GM23338 (cell line): Measurements from ENCODE around the gene CACNA1S. TPM values are rescaled to one million over a fixed set of nuclear protein-coding genes. Genes with fewer than 3 reads are reported as not detected.

Experiments
- ATAC-seq: fragments of 200-7000 bp; cut with Tn5 transposase; 3 replicates; pipeline ENCODE4 v1.9.1; 2020
- DNase-seq: peaks from one replicate; pipeline ENCODE4 v3.0.0-alpha.2; 2015; ENCODE audit warnings: low spot score
- H2AFZ ChIP-seq: fragments of 200-600 bp; sonication (generic); 2 replicates; pipeline ENCODE4 v1.8.0; 2016; ENCODE audit warnings: antibody characterized with exemption, mild to moderate bottlenecking, moderate library complexity
- H3F3A ChIP-seq: fragments of 200-600 bp; sonication (generic); replicated peaks from 2 replicates; pipeline ENCODE4 v1.8.0; 2017; ENCODE audit warnings: antibody characterized with exemption, mixed run types, low read depth
- H3K27ac ChIP-seq: fragments of 200-600 bp; sonication (generic); 2 replicates; pipeline ENCODE4 v1.6.1; 2016; ENCODE audit warnings: low read depth
- H3K27me3 ChIP-seq: fragments of 200-600 bp; sonication (generic); 2 replicates; pipeline ENCODE4 v1.8.0; 2016; ENCODE audit warnings: mild to moderate bottlenecking, mixed run types, moderate library complexity; ENCODE audit not compliant: insufficient read depth
- H3K36me3 ChIP-seq: fragments of 200-600 bp; sonication (generic); 2 replicates; pipeline ENCODE4 v1.8.0; 2016; ENCODE audit warnings: mild to moderate bottlenecking; ENCODE audit not compliant: insufficient read depth
- H3K4me1 ChIP-seq: fragments of 200-600 bp; sonication (generic); 2 replicates; pipeline ENCODE4 v1.8.0; 2016; ENCODE audit warnings: mild to moderate bottlenecking, moderate library complexity; ENCODE audit not compliant: insufficient read depth
- H3K4me2 ChIP-seq: fragments of 200-600 bp; sonication (generic); 2 replicates; pipeline ENCODE4 v1.7.1; 2017; ENCODE audit warnings: mixed run types
- H3K4me3 ChIP-seq: fragments of 200-600 bp; sonication (generic); 2 replicates; pipeline ENCODE4 v1.6.1; 2016; ENCODE audit warnings: mixed run types
- H3K79me2 ChIP-seq: fragments of 200-600 bp; sonication (generic); replicated peaks from 2 replicates; pipeline ENCODE4 v1.8.0; 2017; ENCODE audit warnings: mild to moderate bottlenecking; ENCODE audit not compliant: insufficient read depth
- H3K9me2 ChIP-seq: fragments of 200-600 bp; sonication (generic); 2 replicates; pipeline ENCODE4 v1.8.0; 2017; ENCODE audit not compliant: insufficient read depth
- H4K20me1 ChIP-seq: fragments of 200-600 bp; sonication (generic); replicated peaks from 2 replicates; pipeline ENCODE4 v1.8.0; 2017; ENCODE audit warnings: mild to moderate bottlenecking; ENCODE audit not compliant: insufficient read depth
- H3K27ac Mint-ChIP-seq: 2 replicates; pipeline ENCODE4 v1.8.0; 2020; ENCODE audit warnings: inconsistent platforms, mild to moderate bottlenecking, moderate library complexity, mixed read lengths
- H3K27me3 Mint-ChIP-seq: 3 replicates; pipeline ENCODE4 v1.8.0; 2022; ENCODE audit warnings: low read depth, mild to moderate bottlenecking, moderate library complexity, mixed read lengths, inconsistent platforms; ENCODE audit not compliant: insufficient read depth, poor library complexity
- H3K36me3 Mint-ChIP-seq: 3 replicates; pipeline ENCODE4 v1.8.0; 2021; ENCODE audit warnings: low read depth, mild to moderate bottlenecking, inconsistent platforms, moderate library complexity, mixed read lengths
- H3K4me1 Mint-ChIP-seq: 3 replicates; pipeline ENCODE4 v1.8.0; 2020; ENCODE audit warnings: mild to moderate bottlenecking, inconsistent platforms, mixed read lengths
- H3K4me3 Mint-ChIP-seq: 3 replicates; pipeline ENCODE4 v1.8.0; 2021; ENCODE audit warnings: moderate library complexity, mild to moderate bottlenecking, inconsistent platforms, mixed read lengths
- H3K9me3 Mint-ChIP-seq: 3 replicates; pipeline ENCODE4 v1.8.0; 2020; ENCODE audit warnings: moderate library complexity, mild to moderate bottlenecking, inconsistent platforms, mixed read lengths
- CREB1 ChIP-seq: fragments of 250-450 bp; sonication (Bioruptor Pico); IDR thresholded peaks from 2 replicates; pipeline ENCODE4 v1.5.0; 2020; ENCODE audit warnings: low read depth, mild to moderate bottlenecking, moderate library complexity
- EZH2 ChIP-seq: fragments of 200-600 bp; sonication (generic); IDR thresholded peaks from one replicate; pipeline ENCODE4 v1.8.0; 2017; ENCODE audit warnings: antibody characterized with exemption, mild to moderate bottlenecking, low read depth; ENCODE audit not compliant: unreplicated experiment
- EZH2phosphoT487 ChIP-seq: fragments of 200-600 bp; sonication (generic); IDR thresholded peaks from one replicate; pipeline ENCODE4 v1.8.1; 2018; ENCODE audit warnings: antibody characterized with exemption; ENCODE audit not compliant: unreplicated experiment
- JUNB ChIP-seq: IDR thresholded peaks from one replicate; pipeline ENCODE4 v1.6.1; 2016; ENCODE audit warnings: antibody characterized with exemption; ENCODE audit not compliant: unreplicated experiment
- NANOG ChIP-seq: IDR thresholded peaks from 2 replicates; pipeline ENCODE4 v1.6.1; 2016; ENCODE audit warnings: antibody characterized with exemption, borderline replicate concordance
- POLR2AphosphoS5 ChIP-seq: IDR thresholded peaks from 2 replicates; pipeline ENCODE4 v1.6.1; 2016; ENCODE audit warnings: antibody characterized with exemption, low read depth
- STAT1 ChIP-seq: IDR thresholded peaks from one replicate; pipeline ENCODE4 v1.6.1; 2016; ENCODE audit warnings: antibody characterized with exemption; ENCODE audit not compliant: unreplicated experiment
- ZNF114 ChIP-seq: fragments of 250-450 bp; sonication (Bioruptor Pico); IDR thresholded peaks from 2 replicates; pipeline ENCODE4 v1.5.0; 2020; ENCODE audit warnings: mild to moderate bottlenecking, moderate library complexity
- ZNF331 ChIP-seq: fragments of 250-450 bp; sonication (Bioruptor Pico); IDR thresholded peaks from 2 replicates; pipeline ENCODE4 v1.5.0; 2020; ENCODE audit warnings: low read depth, mild to moderate bottlenecking, moderate library complexity
- polyA plus RNA-seq: library from polyadenylated mRNA; unstranded; fragments of >200 nt; fragmentation: Nextera tagmentation; extraction: Ambion mirVana; gene quantifications from 2 replicates; pipeline ENCODE4 v1.2.1, GENCODE V29; 2016
- total RNA-seq: library from RNA; depleted of rRNA; stranded (reverse); fragments of >200 nt; shearing (Covaris generic); gene quantifications from 2 replicates; pipeline ENCODE4 v1.2.3, GENCODE V29; 2014
- TF ChIP-seq, protein P1 (sequence below), 2 experiments: fragments of 200-600 bp in 1 of 2; sonication (generic) in 1 of 2; conservative IDR thresholded peaks; 2 replicates each; pipeline versions ENCODE4 v1.5.1 to v1.6.1; 2016 to 2017; ENCODE audit warnings: antibody characterized with exemption in 2 of 2, low read depth in 2 of 2, mild to moderate bottlenecking in 2 of 2, moderate library complexity in 1 of 2
- TF ChIP-seq, protein P2 (sequence below): IDR thresholded peaks from one replicate; pipeline ENCODE4 v1.6.1; 2018; ENCODE audit warnings: antibody characterized with exemption; ENCODE audit not compliant: unreplicated experiment
- TF ChIP-seq, protein P3 (sequence below): IDR thresholded peaks from 2 replicates; pipeline ENCODE4 v1.6.1; 2016; ENCODE audit warnings: antibody characterized with exemption

Gene CACNA1S
- total and polyA plus RNA-seq, 2 experiments from 2014 or later, result 0.03 TPM; not detected in 1

DNA sequence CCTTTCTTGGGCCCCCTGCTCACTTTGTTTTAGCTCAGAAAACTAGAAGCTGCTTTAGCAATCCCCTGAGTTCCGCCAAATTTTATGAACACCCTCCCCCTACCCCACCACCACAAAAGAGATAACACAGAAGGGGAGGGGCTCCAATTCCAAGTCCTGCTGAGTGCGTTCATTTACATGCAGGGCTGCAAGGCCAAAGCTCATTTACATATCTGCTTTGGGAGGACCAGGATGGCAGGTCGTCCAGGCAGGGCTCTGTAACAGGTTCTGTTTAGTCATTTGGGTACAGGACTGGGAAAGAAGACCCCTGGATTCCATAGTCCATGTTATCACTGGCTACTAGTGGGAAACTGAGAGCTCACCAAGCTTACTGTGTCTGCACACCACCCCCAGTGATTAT lies 52.8 kb downstream of the CACNA1S start:
- Histone ChIP-seq H3K4me2 (0 out of 2 replicates have a peak overlapping the region, but pooled peaks have one; percentile 48), H3K27ac (no peak overlapping the region), H3K9me2 (peaks cover 10% of the 10 kb centered on the region), H3K36me3 (no peaks in the 10 kb centered on the region), H3K27me3 (no peaks in the 10 kb centered on the region), H4K20me1 (no peaks in the 10 kb centered on the region), H3K4me1 (peaks cover 10% of the 10 kb centered on the region), H3K79me2 (no peaks in the 10 kb centered on the region), H3F3A (no peaks in the 10 kb centered on the region), H3K4me3 (no peak overlapping the region), H2AFZ (peak overlapping the region; percentile 32; the same call in 1 of the 2 replicates)
- ATAC-seq (peak; percentile 69), DNase-seq (peak; percentile 51)
- no peaks in the 10 kb centered on the region; the same call in 2 of the 3 replicates for H3K36me3 Mint-ChIP-seq
- peaks cover 15% of the 10 kb centered on the region for H3K27me3 Mint-ChIP-seq
- TF ChIP-seq, protein P1, sequence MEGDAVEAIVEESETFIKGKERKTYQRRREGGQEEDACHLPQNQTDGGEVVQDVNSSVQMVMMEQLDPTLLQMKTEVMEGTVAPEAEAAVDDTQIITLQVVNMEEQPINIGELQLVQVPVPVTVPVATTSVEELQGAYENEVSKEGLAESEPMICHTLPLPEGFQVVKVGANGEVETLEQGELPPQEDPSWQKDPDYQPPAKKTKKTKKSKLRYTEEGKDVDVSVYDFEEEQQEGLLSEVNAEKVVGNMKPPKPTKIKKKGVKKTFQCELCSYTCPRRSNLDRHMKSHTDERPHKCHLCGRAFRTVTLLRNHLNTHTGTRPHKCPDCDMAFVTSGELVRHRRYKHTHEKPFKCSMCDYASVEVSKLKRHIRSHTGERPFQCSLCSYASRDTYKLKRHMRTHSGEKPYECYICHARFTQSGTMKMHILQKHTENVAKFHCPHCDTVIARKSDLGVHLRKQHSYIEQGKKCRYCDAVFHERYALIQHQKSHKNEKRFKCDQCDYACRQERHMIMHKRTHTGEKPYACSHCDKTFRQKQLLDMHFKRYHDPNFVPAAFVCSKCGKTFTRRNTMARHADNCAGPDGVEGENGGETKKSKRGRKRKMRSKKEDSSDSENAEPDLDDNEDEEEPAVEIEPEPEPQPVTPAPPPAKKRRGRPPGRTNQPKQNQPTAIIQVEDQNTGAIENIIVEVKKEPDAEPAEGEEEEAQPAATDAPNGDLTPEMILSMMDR (conservative IDR thresholded peaks at IDR 0.05; ENCODE audit: low read depth in 2 of 2), result no peak
- TF ChIP-seq, protein P2, sequence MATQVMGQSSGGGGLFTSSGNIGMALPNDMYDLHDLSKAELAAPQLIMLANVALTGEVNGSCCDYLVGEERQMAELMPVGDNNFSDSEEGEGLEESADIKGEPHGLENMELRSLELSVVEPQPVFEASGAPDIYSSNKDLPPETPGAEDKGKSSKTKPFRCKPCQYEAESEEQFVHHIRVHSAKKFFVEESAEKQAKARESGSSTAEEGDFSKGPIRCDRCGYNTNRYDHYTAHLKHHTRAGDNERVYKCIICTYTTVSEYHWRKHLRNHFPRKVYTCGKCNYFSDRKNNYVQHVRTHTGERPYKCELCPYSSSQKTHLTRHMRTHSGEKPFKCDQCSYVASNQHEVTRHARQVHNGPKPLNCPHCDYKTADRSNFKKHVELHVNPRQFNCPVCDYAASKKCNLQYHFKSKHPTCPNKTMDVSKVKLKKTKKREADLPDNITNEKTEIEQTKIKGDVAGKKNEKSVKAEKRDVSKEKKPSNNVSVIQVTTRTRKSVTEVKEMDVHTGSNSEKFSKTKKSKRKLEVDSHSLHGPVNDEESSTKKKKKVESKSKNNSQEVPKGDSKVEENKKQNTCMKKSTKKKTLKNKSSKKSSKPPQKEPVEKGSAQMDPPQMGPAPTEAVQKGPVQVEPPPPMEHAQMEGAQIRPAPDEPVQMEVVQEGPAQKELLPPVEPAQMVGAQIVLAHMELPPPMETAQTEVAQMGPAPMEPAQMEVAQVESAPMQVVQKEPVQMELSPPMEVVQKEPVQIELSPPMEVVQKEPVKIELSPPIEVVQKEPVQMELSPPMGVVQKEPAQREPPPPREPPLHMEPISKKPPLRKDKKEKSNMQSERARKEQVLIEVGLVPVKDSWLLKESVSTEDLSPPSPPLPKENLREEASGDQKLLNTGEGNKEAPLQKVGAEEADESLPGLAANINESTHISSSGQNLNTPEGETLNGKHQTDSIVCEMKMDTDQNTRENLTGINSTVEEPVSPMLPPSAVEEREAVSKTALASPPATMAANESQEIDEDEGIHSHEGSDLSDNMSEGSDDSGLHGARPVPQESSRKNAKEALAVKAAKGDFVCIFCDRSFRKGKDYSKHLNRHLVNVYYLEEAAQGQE, result no peak
- no peak for TF ChIP-seq CREB1
- no peak for TF ChIP-seq EZH2
- TF ChIP-seq, protein P3, sequence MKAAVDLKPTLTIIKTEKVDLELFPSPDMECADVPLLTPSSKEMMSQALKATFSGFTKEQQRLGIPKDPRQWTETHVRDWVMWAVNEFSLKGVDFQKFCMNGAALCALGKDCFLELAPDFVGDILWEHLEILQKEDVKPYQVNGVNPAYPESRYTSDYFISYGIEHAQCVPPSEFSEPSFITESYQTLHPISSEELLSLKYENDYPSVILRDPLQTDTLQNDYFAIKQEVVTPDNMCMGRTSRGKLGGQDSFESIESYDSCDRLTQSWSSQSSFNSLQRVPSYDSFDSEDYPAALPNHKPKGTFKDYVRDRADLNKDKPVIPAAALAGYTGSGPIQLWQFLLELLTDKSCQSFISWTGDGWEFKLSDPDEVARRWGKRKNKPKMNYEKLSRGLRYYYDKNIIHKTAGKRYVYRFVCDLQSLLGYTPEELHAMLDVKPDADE, result no peak
- no peak overlapping the region for H3K4me3 Mint-ChIP-seq
- H3K4me1 Mint-ChIP-seq, result peaks cover 19% of the 10 kb centered on the region
- peaks cover 2% of the 10 kb centered on the region; the same call in 1 of the 3 replicates for H3K9me3 Mint-ChIP-seq
- no peak overlapping the region for H3K27ac Mint-ChIP-seq

DNA sequence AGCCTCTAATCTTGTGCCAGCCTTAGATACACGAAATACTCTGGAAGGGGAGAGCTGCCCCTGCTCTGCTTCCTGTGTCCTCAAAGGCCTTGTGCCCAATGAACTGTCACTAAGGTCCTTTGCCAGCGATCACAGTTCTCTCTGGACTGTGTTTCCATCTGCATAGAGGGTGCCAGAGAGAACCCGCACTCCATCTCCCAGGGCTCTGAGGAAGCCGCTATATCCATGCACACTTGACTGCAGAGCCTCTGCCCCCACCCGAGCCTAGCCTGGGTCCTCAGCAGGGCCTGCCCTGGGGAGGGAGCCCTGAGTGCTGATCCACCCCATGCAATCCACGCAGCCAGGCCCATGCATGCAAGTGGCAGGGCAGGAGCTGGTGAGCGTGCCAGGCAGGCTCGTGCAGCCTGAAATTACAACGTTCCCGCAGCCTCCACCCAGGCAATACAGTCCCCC lies 58.1 kb downstream of the CACNA1S start:
- ATAC-seq, result no peak
- TF ChIP-seq STAT1 (no peak), POLR2AphosphoS5 (no peak), ZNF114 (CRISPR knock-in tag) (no peak), EZH2phosphoT487 (no peak), NANOG (no peak), JUNB (no peak), ZNF331 (CRISPR knock-in tag) (no peak)
- TF ChIP-seq, protein P1 (conservative IDR thresholded peaks at IDR 0.05; ENCODE audit: low read depth in 2 of 2), result no peak
- TF ChIP-seq, protein P3, result no peak

More for the DNA sequence above, 58.1 kb downstream of the CACNA1S start:
- H4K20me1 ChIP-seq, result no peaks in the 10 kb centered on the region
- H3K4me2 ChIP-seq, result no peak overlapping the region
- H3K9me3 Mint-ChIP-seq, result no peaks in the 10 kb centered on the region
- no peak overlapping the region for H3K4me3 ChIP-seq
- no peaks in the 10 kb centered on the region for H3K27me3 ChIP-seq
- H3K27ac ChIP-seq, result no peak overlapping the region
- no peaks in the 10 kb centered on the region; the same call in 2 of the 3 replicates for H3K36me3 Mint-ChIP-seq
- no peak overlapping the region for H2AFZ ChIP-seq
- H3K79me2 ChIP-seq, result no peaks in the 10 kb centered on the region
- no peaks in the 10 kb centered on the region for H3K4me1 ChIP-seq
- H3K27ac Mint-ChIP-seq, result no peak overlapping the region
- peaks cover 17% of the 10 kb centered on the region for H3K4me1 Mint-ChIP-seq
- DNase-seq, result no peak
- no peak overlapping the region for H3K4me3 Mint-ChIP-seq
- no peaks in the 10 kb centered on the region for H3F3A ChIP-seq
- H3K27me3 Mint-ChIP-seq, result peaks cover 22% of the 10 kb centered on the region
- H3K36me3 ChIP-seq, result no peaks in the 10 kb centered on the region
- peaks cover 5% of the 10 kb centered on the region for H3K9me2 ChIP-seq
